Immature natural killer cell (primary cell): Measurements from ENCODE around the gene ZNF716. TPM values are rescaled to one million over a fixed set of nuclear protein-coding genes. Genes with fewer than 3 reads are reported as not detected.

ENCODE experiments used
- DNase-seq, 3 donors: peaks; one replicate each; pipeline ENCODE4 v3.0.0; 2022; ENCODE audit warnings: mixed read lengths in 1 of 3
- H3K27ac Mint-ChIP-seq, 6 donors: one replicate each; pipeline ENCODE4 v1.8.0; 2020; ENCODE audit warnings: mixed read lengths in 6 of 6, mild to moderate bottlenecking in 5 of 6, inconsistent platforms in 4 of 6, moderate library complexity in 3 of 6
- H3K27me3 Mint-ChIP-seq, 3 donors: one replicate each; pipeline ENCODE4 v1.8.0; 2020 to 2021; ENCODE audit warnings: low read depth in 3 of 3, mild to moderate bottlenecking in 3 of 3, mixed read lengths in 3 of 3, moderate library complexity in 3 of 3, inconsistent platforms in 1 of 3
- H3K36me3 Mint-ChIP-seq, 3 donors: one replicate each; pipeline ENCODE4 v1.8.0; 2020; ENCODE audit warnings: mixed read lengths in 3 of 3, inconsistent platforms in 2 of 3, mild to moderate bottlenecking in 2 of 3
- H3K4me1 Mint-ChIP-seq, 2 donors: one replicate each; pipeline ENCODE4 v1.8.0; 2020; ENCODE audit warnings: inconsistent platforms in 2 of 2, mild to moderate bottlenecking in 2 of 2, mixed read lengths in 2 of 2, moderate library complexity in 1 of 2
- H3K4me3 Mint-ChIP-seq, 5 donors: one replicate each; pipeline ENCODE4 v1.8.0; 2020; ENCODE audit warnings: mild to moderate bottlenecking in 5 of 5, mixed read lengths in 5 of 5, inconsistent platforms in 3 of 5, moderate library complexity in 3 of 5
- H3K9me3 Mint-ChIP-seq, 6 donors: one replicate each; pipeline ENCODE4 v1.8.0; 2020; ENCODE audit warnings: mild to moderate bottlenecking in 6 of 6, mixed read lengths in 6 of 6, inconsistent platforms in 4 of 6, moderate library complexity in 3 of 6
- polyA plus RNA-seq, 3 donors: library from polyadenylated mRNA; unstranded; fragments of 300-500 nt; fragmentation: Illumina TruSeq; gene quantifications; one replicate each; pipeline ENCODE4 v1.2.3, GENCODE V29; 2021

Gene ZNF716
- polyA plus RNA-seq, 3 donors from 2014 or later = not detected

- H3K27ac Mint-ChIP-seq = no peak overlapping the region
- DNase-seq = no peak
- H3K4me1 Mint-ChIP-seq = no peaks in the 10 kb centered on the region
- H3K4me3 Mint-ChIP-seq = no peak overlapping the region
- peaks cover 0 to 2% (median 0%) of the 10 kb centered on the region in 3 donors for H3K27me3 Mint-ChIP-seq
- no peaks in the 10 kb centered on the region for H3K36me3 Mint-ChIP-seq
- H3K9me3 Mint-ChIP-seq = peaks cover 8 to 50% (median 29%) of the 10 kb centered on the region in 6 donors
Measured at GRCh38 chr7:57415730-57416129, 34.2 kb upstream of the ZNF716 start.

- no peak overlapping the region for H3K27ac Mint-ChIP-seq
- DNase-seq = no peak
- peaks cover 9 to 42% (median 24%) of the 10 kb centered on the region in 6 donors for H3K9me3 Mint-ChIP-seq
- no peak overlapping the region for H3K4me3 Mint-ChIP-seq
- no peaks in the 10 kb centered on the region for H3K36me3 Mint-ChIP-seq
- peaks cover 0 to 2% (median 0%) of the 10 kb centered on the region in 3 donors for H3K27me3 Mint-ChIP-seq
- no peaks in the 10 kb centered on the region for H3K4me1 Mint-ChIP-seq
Measured at GRCh38 chr7:57416601-57417358, 33.2 kb upstream of the ZNF716 start.

DNA sequence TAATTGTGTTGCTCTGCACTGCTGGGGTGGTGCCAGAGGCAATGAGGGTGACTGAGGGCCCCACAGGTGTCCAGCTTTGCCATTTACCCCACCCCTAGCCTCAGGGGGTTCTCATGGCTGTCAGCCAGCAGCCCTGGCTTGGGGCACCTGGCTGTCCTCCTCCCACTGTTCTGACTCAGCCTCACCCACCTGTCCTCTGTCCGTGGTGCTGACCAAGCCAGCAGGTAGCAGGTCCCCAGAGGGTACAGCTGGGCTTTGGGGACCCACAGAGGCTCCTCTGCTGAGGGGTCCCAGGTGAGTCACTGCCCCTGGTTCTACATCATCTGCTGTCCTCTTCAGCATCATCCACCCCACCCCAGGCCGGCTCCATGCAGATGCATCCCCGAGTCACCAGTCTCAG, 32.2 kb upstream of the ZNF716 start:
- Mint-ChIP-seq H3K4me1 (no peaks in the 10 kb centered on the region), H3K36me3 (no peaks in the 10 kb centered on the region), H3K4me3 (no peak overlapping the region), H3K27me3 (peaks cover 0 to 2% (median 0%) of the 10 kb centered on the region in 3 donors), H3K27ac (no peak overlapping the region), H3K9me3 (peaks cover 13 to 40% (median 25%) of the 10 kb centered on the region in 6 donors)
- no peak for DNase-seq

GRCh38 chr7:57423768-57424167, 26.2 kb upstream of the ZNF716 start:
- no peak for DNase-seq
- Mint-ChIP-seq H3K4me1 (no peaks in the 10 kb centered on the region), H3K27ac (no peak overlapping the region), H3K27me3 (peaks cover 0 to 2% (median 0%) of the 10 kb centered on the region in 3 donors), H3K4me3 (no peak overlapping the region), H3K36me3 (no peaks in the 10 kb centered on the region), H3K9me3 (peaks cover 7 to 36% (median 27%) of the 10 kb centered on the region in 6 donors)

GRCh38 chr7:57424515-57425238, 25.3 kb upstream of the ZNF716 start:
- H3K9me3 Mint-ChIP-seq = peaks cover 10 to 41% (median 29%) of the 10 kb centered on the region in 6 donors
- peaks cover 0 to 3% (median 0%) of the 10 kb centered on the region in 3 donors for H3K36me3 Mint-ChIP-seq
- H3K27me3 Mint-ChIP-seq = peaks cover 0 to 2% (median 0%) of the 10 kb centered on the region in 3 donors
- H3K4me3 Mint-ChIP-seq = no peak overlapping the region
- H3K27ac Mint-ChIP-seq = no peak overlapping the region
- no peak for DNase-seq
- H3K4me1 Mint-ChIP-seq = no peaks in the 10 kb centered on the region

DNA sequence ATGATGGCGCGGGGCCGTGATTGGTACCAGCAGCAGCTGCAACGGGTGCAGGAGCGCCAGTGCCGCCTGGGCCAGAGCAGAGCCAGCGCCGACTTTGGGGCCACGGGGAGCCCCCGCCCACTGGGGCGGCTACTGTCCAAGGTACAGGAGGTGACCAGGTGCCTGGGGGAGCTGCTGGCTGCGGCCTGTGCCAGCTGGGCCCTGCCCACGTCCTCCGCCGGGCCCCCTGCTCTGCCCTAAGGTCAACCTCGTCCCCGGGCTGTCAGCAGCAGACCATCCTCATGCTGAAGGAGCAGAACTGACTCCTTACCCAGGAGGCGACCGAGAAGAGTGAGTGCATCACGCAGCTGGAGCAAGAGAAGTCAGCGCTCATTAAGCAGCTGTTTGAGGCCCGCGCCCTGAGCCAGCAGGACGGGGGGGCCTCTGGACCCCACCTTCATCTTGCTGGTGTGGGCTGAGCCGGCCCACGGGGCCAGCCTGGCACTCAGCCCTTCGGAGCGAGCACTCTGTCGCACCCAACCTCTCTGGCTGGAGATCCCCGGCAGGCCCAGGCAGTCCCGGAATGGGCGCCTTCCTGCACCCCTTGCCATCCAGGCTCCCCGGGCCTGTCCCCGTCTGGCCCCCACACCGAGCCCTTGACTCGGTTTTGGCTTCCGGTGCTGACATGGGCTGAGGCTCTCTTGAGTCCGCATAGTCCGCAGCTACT, 24.6 kb upstream of the ZNF716 start:
- DNase-seq = no peak
- Mint-ChIP-seq H3K27me3 (peaks cover 0 to 2% (median 0%) of the 10 kb centered on the region in 3 donors), H3K27ac (no peak overlapping the region), H3K4me3 (no peak overlapping the region), H3K4me1 (no peaks in the 10 kb centered on the region), H3K36me3 (peaks cover 0 to 5% (median 0%) of the 10 kb centered on the region in 3 donors), H3K9me3 (peaks cover 12 to 44% (median 34%) of the 10 kb centered on the region in 6 donors)

- peaks cover 12 to 44% (median 36%) of the 10 kb centered on the region in 6 donors for H3K9me3 Mint-ChIP-seq
- no peaks in the 10 kb centered on the region for H3K4me1 Mint-ChIP-seq
- no peak overlapping the region for H3K4me3 Mint-ChIP-seq
- no peak overlapping the region for H3K27ac Mint-ChIP-seq
- peaks cover 0 to 5% (median 0%) of the 10 kb centered on the region in 3 donors for H3K36me3 Mint-ChIP-seq
- DNase-seq = no peak
- H3K27me3 Mint-ChIP-seq = peaks cover 0 to 2% (median 0%) of the 10 kb centered on the region in 3 donors
Measured at GRCh38 chr7:57425969-57426628, 23.9 kb upstream of the ZNF716 start.

GRCh38 chr7:57426629-57427003, 23.4 kb upstream of the ZNF716 start:
- Mint-ChIP-seq H3K4me3 (no peak overlapping the region), H3K27me3 (no peaks in the 10 kb centered on the region), H3K9me3 (peaks cover 14 to 42% (median 33%) of the 10 kb centered on the region in 6 donors), H3K27ac (no peak overlapping the region), H3K36me3 (peaks cover 0 to 5% (median 0%) of the 10 kb centered on the region in 3 donors), H3K4me1 (no peaks in the 10 kb centered on the region)
- no peak for DNase-seq

DNA sequence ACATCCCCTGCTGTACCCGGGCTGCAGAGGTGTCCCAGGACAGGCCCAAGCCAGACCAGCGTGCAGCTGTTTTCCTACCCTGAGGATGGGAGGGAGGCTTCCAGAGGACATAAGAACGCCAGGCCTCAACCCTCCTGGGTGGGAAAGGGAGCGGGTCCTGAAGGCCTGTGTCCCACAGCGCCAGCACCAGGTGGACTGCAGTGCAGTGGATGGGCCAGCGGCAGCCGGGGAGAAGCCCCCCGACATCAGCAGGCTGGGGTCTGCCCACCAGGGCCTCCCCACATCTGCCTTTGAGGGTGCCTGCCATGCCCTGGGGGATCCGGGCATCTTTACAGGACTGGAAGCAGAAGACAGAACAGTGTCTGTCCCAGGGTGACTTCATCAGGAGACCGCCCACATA, 22.8 kb upstream of the ZNF716 start:
- Mint-ChIP-seq H3K27ac (no peak overlapping the region), H3K27me3 (no peaks in the 10 kb centered on the region)

DNA sequence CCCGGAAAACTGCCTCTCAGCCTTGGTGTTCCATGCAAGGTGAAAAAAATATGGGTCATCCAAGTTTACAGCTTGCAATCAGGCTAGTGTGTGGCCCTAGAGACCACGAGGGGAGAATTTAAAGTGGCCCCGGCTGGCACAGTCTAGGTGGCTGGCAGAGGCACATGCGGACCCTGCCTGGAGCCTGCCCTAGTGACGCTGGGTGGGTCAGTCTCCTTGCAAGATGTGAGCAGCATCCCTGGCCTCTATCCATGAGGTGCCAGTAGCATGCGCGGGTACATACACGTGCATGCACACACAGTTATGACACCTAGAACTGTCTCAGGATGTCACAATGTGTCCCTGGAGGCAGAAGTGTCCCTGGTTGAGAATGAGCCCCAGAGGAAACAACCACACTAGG, 22.4 kb upstream of the ZNF716 start:
- Mint-ChIP-seq H3K27me3 (no peaks in the 10 kb centered on the region), H3K27ac (no peak overlapping the region), H3K4me3 (no peak overlapping the region), H3K4me1 (no peaks in the 10 kb centered on the region), H3K9me3 (peaks cover 16 to 45% (median 36%) of the 10 kb centered on the region in 6 donors), H3K36me3 (peaks cover 0 to 5% (median 0%) of the 10 kb centered on the region in 3 donors)
- DNase-seq = no peak

More for the DNA sequence above, 22.8 kb upstream of the ZNF716 start:
- no peak for DNase-seq
- peaks cover 0 to 5% (median 0%) of the 10 kb centered on the region in 3 donors for H3K36me3 Mint-ChIP-seq
- peaks cover 16 to 46% (median 35%) of the 10 kb centered on the region in 6 donors for H3K9me3 Mint-ChIP-seq
- no peak overlapping the region for H3K4me3 Mint-ChIP-seq
- H3K4me1 Mint-ChIP-seq = no peaks in the 10 kb centered on the region

DNA sequence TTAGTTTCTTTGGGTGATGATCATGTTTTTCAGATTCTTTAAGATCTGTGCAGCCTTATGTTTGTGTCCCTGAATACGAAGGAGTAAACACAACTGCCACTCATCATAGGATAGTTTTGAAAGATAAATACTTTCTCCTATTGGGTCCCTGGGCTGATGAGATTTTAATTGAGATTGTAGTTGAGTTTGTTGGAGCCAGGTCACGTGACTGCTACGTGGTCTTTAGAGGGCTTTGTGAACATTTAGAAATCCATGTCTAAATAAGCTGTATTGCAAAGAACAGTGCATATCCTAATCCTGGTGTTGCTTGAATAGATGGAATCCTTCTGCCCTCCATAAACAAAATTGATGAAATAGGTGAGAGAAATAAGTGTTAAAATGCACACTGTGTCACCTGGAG, 17.4 kb upstream of the ZNF716 start:
- H3K36me3 Mint-ChIP-seq = peaks cover 0 to 5% (median 0%) of the 10 kb centered on the region in 3 donors
- no peak overlapping the region for H3K4me3 Mint-ChIP-seq
- H3K4me1 Mint-ChIP-seq = no peaks in the 10 kb centered on the region

GRCh38 chr7:57437581-57437980, 12.4 kb upstream of the ZNF716 start:
- no peaks in the 10 kb centered on the region for H3K27me3 Mint-ChIP-seq
- no peak for DNase-seq
- H3K9me3 Mint-ChIP-seq = peaks cover 10 to 53% (median 36%) of the 10 kb centered on the region in 6 donors
- no peak overlapping the region for H3K27ac Mint-ChIP-seq
- H3K4me3 Mint-ChIP-seq = no peak overlapping the region
- H3K36me3 Mint-ChIP-seq = peaks cover 0 to 5% (median 0%) of the 10 kb centered on the region in 3 donors
- H3K4me1 Mint-ChIP-seq = no peaks in the 10 kb centered on the region

More for the DNA sequence above, 17.4 kb upstream of the ZNF716 start:
- no peak for DNase-seq
- Mint-ChIP-seq H3K27me3 (no peaks in the 10 kb centered on the region), H3K9me3 (peaks cover 12 to 53% (median 41%) of the 10 kb centered on the region in 6 donors), H3K27ac (no peak overlapping the region)

- Mint-ChIP-seq H3K27ac (no peak overlapping the region), H3K4me3 (no peak overlapping the region), H3K4me1 (no peaks in the 10 kb centered on the region), H3K9me3 (peaks cover 14 to 56% (median 37%) of the 10 kb centered on the region in 6 donors), H3K27me3 (no peaks in the 10 kb centered on the region), H3K36me3 (peaks cover 0 to 5% (median 0%) of the 10 kb centered on the region in 3 donors)
- DNase-seq = no peak
Measured at GRCh38 chr7:57438244-57438643, 11.7 kb upstream of the ZNF716 start.
